NCI-H510A treated with DMSO at 0.1 percent for 48 hours (cell line): Measurements from ENCODE around the gene PPP6R3.
"Not testable (repeated sequence)": the region's sequence is repeated elsewhere in the genome, so short reads cannot be mapped to it uniquely, and the experiment has no call there.

ENCODE experiments used
- DNase-seq: peaks from one replicate; lab custom pipeline; 2025; lab: John Stamatoyannopoulos, UW

The PPP6R3 gene

DNA sequence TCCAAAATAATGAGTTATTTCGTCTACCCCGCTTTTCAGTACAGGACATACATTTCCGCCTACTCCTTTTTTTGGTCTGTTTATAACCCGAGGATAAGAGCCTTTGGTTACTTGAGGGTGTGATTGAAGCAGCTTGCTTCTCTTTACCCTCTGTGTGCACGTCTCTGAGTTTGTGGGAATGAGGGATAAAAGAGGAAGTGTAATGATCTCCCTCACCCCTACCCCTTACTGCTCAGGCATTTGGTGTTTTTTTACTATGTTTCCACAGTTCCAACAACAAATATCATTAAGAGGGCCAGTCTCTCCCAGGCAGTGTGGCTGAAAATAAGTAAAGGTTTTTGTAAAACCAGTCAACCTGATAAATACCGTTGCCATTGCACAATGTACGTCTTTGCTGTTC, 140.6 kb downstream of the PPP6R3 start:
- no peak for DNase-seq

GRCh38 chr11:68609761-68610160, 149.2 kb downstream of the PPP6R3 start:
- DNase-seq, result no peak

DNA sequence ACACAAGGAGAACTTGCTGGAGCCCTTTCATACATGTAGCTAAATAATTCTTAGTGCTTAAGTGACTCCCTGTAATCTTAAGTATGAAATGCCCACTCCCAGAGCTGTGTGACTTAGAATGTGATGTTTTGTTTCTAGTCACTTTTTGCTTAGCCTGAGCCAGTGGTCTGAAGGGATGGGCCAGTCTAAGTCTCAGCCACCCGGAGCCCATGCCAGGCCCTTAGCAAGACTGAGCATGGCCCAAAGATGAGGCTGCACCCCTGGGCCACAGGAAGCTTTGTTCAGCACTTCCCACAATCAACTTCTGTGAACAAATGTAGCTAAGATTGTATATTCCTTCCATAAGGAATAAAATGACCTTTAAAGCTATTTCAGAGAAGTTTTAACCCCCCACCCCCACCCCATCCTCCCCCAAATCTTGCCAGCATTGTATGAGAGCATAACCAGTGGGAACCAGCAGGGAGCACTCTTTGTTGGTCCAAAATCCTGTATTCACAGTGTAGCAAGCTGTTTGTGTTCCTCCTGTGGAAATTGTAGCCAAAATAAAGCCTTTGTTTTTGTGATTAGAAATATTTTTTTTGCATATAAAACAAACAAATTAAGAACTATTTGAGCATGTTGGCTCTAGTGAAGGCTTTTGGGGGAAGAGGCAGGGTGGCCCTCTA, 150.0 kb downstream of the PPP6R3 start:
- DNase-seq, result no peak

GRCh38 chr11:68615657-68616056, 155.1 kb downstream of the PPP6R3 start:
- no peak for DNase-seq

DNA sequence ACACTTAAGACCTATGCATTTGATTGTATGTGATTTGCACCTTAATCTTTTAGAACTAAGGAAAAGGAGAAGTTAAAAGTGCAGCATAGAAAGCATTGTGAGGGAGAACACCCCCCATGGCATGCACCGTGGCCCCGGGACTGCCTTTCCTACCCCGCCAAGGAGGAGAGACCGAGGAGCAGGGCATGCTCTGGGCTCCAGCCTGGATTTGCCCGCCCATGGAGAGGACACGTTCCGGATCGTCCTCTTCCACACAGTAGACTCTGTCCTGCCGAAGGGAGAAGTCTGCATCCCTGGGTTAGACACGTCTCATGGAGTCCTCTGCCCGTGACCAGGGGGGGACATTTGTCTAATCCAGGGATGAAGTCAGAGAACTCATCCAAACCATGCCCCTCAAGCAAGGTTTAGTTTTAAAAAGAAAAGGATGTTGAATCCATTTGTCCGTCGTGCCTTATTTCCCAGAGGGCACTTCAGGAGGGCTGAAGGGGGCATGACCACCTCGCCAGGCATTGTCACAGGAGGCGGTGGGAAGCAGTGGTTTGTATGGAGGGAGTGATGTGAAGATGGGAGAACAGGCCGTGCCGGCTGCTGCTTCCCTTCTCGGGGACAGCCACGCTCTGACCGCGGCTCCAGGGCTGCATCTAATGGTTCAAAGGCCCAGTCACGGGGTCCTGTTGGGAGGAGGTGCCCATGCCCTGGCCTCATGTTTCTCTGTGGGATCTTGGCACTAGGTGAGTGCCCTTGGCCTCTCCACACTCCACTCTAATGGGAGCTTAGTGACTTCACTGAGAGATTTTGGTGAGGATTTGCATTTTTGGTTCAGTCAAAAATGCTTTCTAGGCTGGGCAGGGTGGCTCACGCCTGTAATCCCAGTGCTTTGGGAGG, 157.6 kb downstream of the PPP6R3 start:
- DNase-seq, result no peak

DNA sequence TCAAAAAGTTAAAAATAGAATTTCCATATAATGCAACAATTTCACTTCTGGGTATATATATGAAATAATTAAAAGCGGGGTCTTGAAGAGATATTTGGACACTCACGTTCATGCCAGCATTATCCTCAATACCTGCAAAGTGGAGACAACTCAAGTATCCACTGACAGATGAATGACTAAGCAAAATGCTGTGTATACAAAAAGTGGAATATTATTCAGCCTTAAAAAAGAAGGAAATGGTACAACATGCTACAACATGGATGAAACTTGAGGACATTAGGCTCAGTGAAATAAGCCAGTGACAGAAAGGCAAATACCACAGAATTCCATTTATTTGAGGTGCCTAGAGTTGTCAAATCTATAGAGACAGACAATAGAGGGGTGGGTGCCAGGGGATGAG, 161.3 kb downstream of the PPP6R3 start:
- no peak for DNase-seq

- DNase-seq, result not testable (repeated sequence)
Measured at GRCh38 chr11:68623706-68624105, 163.2 kb downstream of the PPP6R3 start.

DNA sequence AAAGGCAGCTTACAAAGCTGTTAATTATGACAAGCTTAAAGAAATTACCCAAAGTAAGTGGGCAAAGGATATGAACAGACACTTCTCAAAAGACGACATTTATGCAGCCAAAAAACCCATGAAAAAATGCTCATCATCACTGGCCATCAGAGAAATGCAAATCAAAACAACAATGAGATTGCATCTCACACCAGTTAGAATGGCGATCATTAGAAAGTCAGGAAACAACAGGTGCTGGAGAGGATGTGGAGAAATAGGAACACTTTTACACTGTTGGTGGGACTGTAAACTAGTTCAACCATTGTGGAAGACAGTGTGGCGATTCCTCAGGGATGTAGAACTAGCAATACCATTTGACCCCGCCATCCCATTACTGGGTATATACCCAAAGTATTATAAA, 164.5 kb downstream of the PPP6R3 start:
- DNase-seq, result not testable (repeated sequence)

- not testable (repeated sequence) for DNase-seq
Measured at GRCh38 chr11:68626236-68626635, 165.7 kb downstream of the PPP6R3 start.

GRCh38 chr11:68628837-68629236, 168.3 kb downstream of the PPP6R3 start:
- not testable (repeated sequence) for DNase-seq

DNA sequence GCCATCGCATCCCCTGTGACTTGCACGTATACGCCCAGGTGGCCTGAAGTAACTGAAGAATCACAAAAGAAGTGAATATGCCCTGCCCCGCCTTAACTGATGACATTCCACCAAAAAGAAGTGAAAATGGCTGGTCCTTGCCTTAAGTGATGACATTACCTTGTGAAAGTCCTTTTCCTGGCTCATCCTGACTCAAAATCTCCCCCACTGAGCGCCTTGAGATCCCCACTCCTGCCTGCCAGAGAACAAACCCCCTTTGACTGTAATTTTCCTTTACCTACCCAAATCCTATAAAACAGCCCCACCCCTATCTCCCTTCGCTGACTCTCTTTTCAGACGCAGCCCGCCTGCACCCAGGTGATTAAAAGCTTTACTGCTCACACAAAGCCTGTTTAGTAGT, 171.8 kb downstream of the PPP6R3 start:
- not testable (repeated sequence) for DNase-seq

- peak; percentile 72 for DNase-seq
Measured at GRCh38 chr11:68632802-68633201, 172.2 kb downstream of the PPP6R3 start.

DNA sequence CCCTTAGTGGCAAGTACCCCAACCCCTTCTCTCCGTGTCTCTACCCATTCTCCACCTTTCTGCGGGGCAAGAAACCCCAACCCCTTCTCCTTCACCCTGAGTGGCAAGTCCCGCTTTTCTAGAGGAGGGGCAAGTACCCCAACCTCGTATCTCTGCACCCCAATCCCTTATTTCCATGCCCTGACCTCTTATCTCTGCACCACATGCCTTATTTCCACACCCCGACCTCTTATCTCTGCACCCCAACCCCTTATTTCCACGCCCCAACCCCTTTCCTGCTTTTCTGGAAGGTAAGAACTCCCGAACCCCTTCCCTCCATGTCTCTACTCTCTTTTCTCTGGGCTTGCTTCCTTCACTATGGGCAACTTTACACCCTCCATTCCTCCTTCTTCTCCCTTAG, 174.1 kb downstream of the PPP6R3 start:
- DNase-seq, result not testable (repeated sequence)

DNA sequence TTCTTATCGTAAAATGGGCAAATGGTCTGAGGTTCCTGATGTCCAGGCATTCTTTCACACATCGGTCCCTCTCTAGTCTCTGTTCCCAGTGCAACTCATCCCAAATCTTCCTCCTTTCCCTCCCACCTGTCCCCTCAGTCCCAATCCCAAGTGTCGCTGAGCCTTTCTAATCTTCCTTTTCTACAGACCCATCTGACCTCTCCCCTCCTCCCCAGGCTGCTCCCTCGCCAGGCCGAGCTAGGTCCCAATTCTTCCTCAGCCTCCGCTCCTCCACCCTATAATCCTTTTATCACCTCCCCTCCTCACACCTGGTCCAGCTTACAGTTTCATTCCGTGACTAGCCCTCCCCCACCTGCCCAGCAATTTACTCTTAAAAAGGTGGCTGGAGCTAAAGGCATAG, 174.6 kb downstream of the PPP6R3 start:
- not testable (repeated sequence) for DNase-seq

DNA sequence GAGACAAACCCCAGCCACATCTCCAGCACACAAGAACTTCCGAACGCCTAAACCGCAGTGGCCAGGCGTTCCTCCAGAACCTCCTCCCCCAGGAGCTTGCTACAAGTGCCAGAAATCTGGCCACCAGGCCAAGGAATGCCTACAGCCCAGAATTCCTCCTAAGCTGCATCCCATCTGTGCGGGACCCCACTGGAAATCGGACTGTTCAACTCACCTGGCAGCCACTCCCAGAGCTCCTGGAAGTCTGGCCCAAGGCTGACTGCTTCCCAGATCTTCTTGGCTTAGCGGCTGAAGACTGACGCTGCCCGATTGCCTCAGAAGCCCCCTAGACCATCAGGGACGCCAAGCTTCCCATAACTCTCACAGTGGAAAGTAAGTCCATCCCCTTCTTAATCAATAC, 175.3 kb downstream of the PPP6R3 start:
- not testable (repeated sequence) for DNase-seq

DNA sequence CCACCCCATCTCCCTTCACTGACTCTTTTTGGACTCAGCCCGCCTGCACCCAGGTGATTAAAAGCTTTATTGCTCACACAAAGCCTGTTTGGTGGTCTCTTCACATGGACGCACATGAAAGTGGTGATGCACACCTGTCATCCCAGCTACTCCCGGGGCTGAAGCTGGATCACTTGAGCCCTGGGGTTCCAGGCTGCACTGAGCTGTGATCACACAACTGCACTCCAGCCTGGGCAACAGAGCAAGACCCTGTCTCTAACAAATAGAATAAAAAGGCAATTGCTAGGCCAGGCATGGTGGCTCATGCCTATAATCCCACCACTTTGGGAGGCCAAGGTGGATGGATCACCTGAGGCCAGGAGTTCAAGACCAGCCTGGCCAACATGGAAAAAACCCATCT, 178.8 kb downstream of the PPP6R3 start:
- not testable (repeated sequence) for DNase-seq

DNA sequence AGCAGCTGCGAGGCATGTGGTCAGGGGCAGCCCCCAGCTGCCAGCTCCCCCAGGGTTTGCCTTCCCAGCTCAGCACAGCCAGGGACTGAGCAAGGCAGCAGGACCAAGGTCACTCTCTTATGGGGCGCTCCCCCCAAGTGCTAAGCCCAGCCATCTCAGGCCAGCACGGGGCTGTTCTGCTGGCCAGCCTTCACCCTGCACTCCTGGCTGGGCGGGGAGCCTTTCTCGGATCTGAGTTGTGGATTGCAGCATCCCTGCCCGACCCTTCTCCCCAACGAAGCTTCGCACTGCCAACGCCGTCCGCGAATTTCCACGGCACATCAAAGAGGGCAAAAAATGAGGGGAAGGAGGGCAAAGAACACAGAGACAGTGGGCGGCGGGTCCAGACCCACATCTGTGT, 181.3 kb downstream of the PPP6R3 start:
- DNase-seq, result no peak

- DNase-seq, result no peak
Measured at GRCh38 chr11:68643585-68643984, 183.0 kb downstream of the PPP6R3 start.

DNA sequence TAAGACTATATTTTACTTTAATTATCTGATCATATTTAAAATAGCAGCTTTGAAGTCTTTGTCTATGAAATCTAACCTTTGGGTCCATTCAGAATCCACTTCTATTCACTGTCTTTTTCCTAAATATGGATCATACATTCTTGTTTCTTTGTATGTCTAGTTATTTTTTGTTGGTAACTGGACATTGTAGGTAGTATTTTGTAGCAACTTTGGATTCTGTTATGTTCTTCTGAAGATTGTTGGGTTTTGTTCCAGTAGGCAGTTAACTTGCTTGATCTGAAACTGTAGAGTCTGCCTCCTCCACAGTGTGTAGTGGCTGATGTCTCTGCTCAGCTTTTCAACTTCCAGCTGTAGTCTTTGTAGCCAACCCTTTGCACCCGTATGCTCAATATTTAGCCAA, 186.3 kb downstream of the PPP6R3 start:
- DNase-seq, result no peak

GRCh38 chr11:68649851-68650555, 189.5 kb downstream of the PPP6R3 start:
- no peak for DNase-seq

GRCh38 chr11:68650801-68651200, 190.2 kb downstream of the PPP6R3 start:
- no peak for DNase-seq

DNA sequence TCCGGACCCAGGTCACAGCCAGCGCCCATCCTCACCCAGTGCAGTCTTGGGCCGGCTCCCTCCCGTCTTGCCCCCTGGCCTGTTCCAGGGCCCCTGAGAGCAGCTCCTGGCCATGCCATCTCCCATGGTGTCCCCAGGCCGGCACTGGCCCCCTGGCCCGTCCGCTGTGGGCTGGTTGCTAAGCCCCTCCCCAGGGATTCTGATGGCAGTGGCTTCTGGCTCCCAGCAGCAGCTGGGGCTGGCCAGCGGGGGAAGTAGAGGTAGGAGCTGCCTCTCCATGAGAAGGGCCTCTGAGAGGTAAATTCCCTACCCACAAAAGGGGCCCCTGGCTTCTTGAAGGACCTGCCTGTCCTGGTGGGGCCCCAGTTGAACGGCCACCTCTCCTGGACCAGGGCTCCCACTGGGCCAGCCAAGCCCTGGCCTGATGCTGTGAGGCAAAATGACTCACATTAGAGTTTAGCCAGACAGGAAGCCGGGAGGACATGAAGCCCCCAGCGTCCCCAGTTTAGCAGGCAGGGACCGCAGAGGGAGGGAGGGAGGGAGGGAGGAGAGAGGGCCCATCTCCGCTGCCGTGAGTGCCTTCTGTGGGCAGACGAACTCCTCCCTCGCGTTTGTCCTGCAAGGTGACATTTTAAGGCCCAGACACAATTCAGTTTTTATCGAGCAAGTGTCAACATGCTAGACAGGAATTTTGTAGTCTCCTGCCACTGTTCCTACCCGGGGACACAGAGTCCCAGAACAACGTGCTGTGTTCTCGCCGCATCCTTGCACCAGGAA, 190.8 kb downstream of the PPP6R3 start:
- no peak for DNase-seq
